ENCODE measurements around the gene OFD1. TPM values are rescaled to one million over a fixed set of nuclear protein-coding genes. Genes with fewer than 3 reads are reported as not detected.
"Not testable (repeated sequence)": the region's sequence is repeated elsewhere in the genome, so short reads cannot be mapped to it uniquely, and the experiment has no call there.

The OFD1 gene
- total RNA-seq, 1 experiment from 2014 or later, result 14.1 TPM

GRCh38 chrX:13697976-13698375, 36.6 kb upstream of the OFD1 start:
- DNase-seq (ENCODE audit: low read depth, low spot score), result no peak
- in situ Hi-C loops (cut with HindIII; ENCODE audit: low pct_unique_long_range_greater_than_20kb, low sequenced_read_pairs), result no loop called here

DNA sequence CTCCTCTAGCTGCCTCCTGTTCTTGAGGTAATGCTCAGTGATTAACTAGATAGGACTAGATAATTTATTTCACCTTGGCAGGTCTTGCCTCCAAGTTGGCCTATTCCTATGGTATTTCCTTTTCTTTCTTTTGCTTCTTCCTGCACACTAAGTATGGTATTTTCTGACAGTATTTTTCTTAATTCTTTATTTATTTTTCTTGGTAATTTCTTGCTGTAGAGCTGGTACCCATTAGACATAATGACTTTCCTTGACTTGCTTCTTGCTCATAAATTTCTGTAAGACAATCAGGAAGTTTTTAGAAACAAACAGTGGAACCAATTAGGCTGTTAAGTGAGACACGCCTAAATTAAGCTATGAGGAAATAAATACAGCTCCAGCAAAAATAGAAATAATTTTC, 36.1 kb upstream of the OFD1 start:
- no peak for DNase-seq (ENCODE audit: low read depth, low spot score)
- in situ Hi-C loops (cut with HindIII; ENCODE audit: low pct_unique_long_range_greater_than_20kb, low sequenced_read_pairs), result no loop called here

- DNase-seq (ENCODE audit: low read depth, low spot score), result no peak
- in situ Hi-C loops (cut with HindIII; ENCODE audit: low pct_unique_long_range_greater_than_20kb, low sequenced_read_pairs), result no loop called here
Measured at GRCh38 chrX:13699183-13699826, 35.2 kb upstream of the OFD1 start.

GRCh38 chrX:13700380-13700779, 34.2 kb upstream of the OFD1 start:
- DNase-seq (ENCODE audit: low read depth, low spot score), result no peak
- in situ Hi-C loops (cut with HindIII; ENCODE audit: low pct_unique_long_range_greater_than_20kb, low sequenced_read_pairs), result no loop called here

DNA sequence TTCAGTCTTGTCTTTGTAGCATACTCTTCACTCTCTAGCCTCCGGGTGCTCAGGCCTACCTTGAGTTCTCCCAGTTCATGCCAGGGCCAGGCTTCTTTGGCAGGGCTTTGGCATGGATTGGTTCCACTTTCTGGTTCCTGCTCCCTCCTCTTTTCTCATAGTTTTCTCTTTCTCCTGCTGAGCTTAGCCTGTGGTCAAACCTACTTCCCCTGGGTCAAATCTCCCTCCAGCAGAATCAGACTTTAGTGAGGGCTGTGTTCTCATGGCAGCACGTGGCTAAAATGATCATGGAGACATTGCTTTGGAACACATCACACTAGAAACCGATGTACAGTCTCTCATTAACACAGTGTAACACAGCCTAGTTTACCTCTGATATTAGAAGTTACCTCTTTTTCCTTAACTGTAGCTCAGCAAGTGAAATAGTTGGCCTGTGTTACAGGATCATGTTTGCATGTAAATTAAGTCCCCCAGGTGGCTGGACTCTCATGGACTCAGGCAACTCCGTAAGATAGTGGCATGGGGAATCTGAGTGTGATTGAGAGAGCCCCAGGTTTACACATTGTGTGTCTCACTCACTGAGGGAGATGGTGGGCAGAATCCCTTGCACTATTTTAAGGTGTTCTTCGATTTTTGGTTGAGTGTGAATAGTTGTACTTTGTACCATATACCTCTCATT, 32.3 kb upstream of the OFD1 start:
- no peak for DNase-seq (ENCODE audit: low read depth, low spot score)
- in situ Hi-C loops (cut with HindIII; ENCODE audit: low pct_unique_long_range_greater_than_20kb, low sequenced_read_pairs), result no loop called here

GRCh38 chrX:13703135-13703534, 31.4 kb upstream of the OFD1 start:
- no peak for DNase-seq (ENCODE audit: low read depth, low spot score)
- in situ Hi-C loops (cut with HindIII; ENCODE audit: low pct_unique_long_range_greater_than_20kb, low sequenced_read_pairs), result no loop called here

DNA sequence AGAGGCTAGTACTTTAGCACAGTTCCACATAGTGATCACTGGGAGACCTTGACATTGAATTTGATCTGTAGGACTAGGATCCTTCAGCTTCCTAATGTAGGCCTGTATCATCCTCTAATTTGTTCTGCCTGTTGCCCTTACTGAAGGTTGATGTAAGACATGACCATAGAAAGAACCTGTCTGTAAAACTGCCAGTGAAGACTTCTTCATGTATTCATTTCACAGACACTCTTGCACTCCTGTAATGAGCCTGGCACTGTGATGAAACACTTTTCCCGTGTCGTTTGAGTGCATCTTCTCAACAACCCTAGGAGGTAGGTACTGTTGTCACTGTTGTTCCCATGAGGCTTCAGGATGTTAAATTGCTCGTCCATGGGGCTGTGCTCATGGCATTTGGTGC, 31.0 kb upstream of the OFD1 start:
- no peak for DNase-seq (ENCODE audit: low read depth, low spot score)
- in situ Hi-C loops (cut with HindIII; ENCODE audit: low pct_unique_long_range_greater_than_20kb, low sequenced_read_pairs), result no loop called here

DNA sequence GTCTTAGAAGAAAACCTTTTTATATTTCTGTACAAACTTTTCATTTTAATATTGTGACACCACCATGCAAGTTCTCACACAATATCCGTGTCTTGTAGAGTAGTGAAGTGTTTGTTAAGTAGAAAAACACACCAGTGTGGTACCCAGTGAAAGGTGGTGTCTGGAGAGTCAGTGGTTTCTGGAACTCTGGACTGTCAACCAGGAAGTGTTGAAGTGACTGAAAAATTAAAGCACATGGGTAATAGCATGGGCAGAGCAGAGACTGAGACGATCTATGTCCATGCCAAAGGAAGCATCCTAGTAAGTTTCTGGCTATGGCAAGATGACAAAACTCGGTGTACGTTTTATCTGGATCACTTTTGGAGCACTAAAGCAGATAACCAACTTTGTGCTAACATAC, 23.4 kb upstream of the OFD1 start:
- in situ Hi-C loops (cut with HindIII; ENCODE audit: low pct_unique_long_range_greater_than_20kb, low sequenced_read_pairs), result no loop called here
- no peak for DNase-seq (ENCODE audit: low read depth, low spot score)

- in situ Hi-C loops (cut with HindIII; ENCODE audit: low pct_unique_long_range_greater_than_20kb, low sequenced_read_pairs), result no loop called here
- no peak for DNase-seq (ENCODE audit: low read depth, low spot score)
Measured at GRCh38 chrX:13716455-13716854, 18.1 kb upstream of the OFD1 start.

DNA sequence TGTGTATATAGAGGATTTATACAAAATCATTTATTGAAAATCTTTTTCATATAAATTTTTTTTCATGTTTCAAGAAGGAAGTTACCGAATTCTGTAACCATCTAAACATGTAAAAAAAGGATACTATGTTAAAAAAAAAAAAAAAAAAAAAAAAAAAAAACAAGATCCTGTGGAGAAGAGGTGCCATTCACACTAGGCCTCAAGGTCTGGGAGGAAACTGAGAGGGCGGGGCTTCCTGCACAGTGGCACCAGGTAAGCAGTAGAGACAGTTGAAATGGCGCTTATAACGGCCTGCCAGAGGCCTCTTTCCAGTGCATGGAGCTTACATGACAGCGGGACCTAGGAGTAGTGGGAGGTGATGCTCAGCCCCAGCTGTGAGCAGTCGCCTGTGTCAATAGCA, 17.6 kb upstream of the OFD1 start:
- no peak for DNase-seq (ENCODE audit: low read depth, low spot score)
- in situ Hi-C loops (cut with HindIII; ENCODE audit: low pct_unique_long_range_greater_than_20kb, low sequenced_read_pairs), result no loop called here

DNA sequence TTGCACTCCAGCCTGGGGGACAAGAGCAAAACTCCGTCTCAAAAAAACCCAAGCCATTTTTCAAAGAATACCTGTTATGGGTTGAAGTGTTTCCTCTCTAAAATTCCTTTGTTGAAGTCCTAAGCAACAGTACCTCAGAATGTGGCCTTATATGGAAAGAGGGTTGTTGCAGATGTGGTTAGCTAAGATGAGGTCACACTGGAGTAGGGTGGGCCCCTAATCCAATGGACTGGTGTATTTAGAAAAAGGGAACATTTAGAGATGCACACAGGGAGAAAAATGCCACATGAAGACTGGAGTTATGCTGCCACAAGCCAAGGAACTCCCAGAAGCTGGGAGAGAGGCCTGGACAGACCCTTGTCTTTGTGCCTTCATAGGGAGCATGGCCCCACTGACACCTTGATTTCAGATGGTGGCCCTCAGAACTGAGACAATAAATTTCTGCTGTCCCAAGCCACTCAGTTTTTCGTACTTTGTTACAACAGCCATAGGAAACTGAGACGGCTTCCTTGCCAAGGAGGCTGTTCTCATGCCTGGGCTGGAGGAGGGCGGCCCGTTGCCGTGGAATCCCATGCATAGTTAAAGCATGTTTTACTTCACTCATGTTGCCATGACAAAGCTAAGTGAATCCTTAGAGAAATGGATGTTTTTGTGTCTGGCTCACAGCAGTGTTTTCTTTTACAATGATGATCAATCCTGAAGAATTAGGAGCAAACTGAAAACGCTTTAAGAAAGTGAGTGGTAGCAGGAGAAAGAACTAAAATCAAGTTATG, 16.7 kb upstream of the OFD1 start:
- DNase-seq (ENCODE audit: low read depth, low spot score), result no peak
- in situ Hi-C loops (cut with HindIII; ENCODE audit: low pct_unique_long_range_greater_than_20kb, low sequenced_read_pairs), result no loop called here

- in situ Hi-C loops (cut with HindIII; ENCODE audit: low pct_unique_long_range_greater_than_20kb, low sequenced_read_pairs), result no loop called here
- DNase-seq (ENCODE audit: low read depth, low spot score), result no peak
Measured at GRCh38 chrX:13719192-13719856, 15.2 kb upstream of the OFD1 start.

DNA sequence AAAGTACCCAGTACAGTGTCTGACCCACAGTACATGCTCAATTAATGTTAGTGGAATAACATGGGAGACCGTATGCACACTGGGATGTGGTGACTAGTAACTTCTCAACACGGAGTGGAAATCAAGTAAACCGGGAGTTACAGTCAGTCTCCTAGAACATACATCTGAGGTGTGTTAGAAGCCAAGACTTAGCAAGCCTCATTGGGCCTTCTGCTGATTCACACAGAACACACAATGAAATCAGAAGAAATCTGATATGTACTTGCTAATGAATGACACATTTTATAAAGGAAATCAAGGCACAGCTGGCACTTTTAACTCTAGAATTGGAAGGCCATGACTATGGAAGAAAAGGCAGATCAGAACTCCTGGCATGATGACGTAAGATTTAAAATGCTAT, 13.2 kb upstream of the OFD1 start:
- DNase-seq (ENCODE audit: low read depth, low spot score), result no peak
- in situ Hi-C loops (cut with HindIII; ENCODE audit: low pct_unique_long_range_greater_than_20kb, low sequenced_read_pairs), result no loop called here

DNA sequence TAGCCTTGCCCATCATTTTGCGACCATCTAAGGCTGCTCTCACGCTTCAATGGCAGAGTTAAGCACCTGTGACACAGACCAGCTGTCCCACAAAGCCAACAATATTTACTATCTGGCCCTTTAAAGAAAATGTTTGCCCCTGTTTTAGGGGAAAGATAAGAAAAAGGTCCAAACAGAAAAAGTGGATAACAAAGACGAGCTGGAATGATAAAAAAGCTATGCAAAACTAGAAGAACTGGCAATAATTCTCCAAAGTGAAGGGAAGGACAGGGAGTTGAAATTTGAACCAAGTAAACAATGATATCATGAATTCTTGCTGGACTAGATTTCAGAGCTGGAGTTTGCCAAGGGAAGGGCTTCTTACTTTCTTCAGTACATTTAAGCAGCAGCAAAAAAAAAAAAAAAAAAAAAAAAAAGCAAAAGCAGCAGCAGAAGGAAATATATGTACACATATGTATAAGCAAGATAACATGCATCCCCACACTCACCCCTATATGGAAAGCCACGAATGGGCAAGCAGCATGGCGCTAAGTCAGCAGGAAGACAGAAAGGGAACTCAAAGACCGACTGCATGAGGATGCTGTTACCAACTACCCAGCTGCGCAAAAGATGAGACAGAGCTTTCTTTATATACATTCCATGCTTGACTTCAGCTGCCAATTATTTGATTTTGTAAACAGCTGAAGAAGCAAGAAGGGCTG, 12.6 kb upstream of the OFD1 start:
- DNase-seq (ENCODE audit: low read depth, low spot score), result no peak
- in situ Hi-C loops (cut with HindIII; ENCODE audit: low pct_unique_long_range_greater_than_20kb, low sequenced_read_pairs), result no loop called here

DNA sequence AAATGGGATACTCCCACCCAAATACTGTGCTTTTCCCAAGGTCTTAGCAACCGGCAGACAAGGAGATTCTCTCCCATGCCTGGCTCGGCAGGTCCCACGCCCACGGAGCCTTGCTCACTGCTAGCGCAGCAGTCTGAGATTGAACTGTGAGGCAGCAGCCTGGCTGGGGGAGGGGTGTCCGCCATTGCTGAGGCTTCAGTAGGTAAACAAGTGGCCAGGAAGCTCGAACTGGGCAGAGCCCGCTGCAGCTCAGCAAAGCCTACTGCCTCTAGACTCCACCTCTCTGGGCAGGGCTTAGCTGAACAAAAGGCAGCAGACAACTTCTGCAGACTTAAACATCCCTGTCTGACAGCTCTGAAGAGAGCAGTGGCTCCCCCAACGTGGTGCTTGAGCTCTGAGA, 9.7 kb upstream of the OFD1 start:
- in situ Hi-C loops (cut with HindIII; ENCODE audit: low pct_unique_long_range_greater_than_20kb, low sequenced_read_pairs), result not testable (repeated sequence)

GRCh38 chrX:13726583-13726982, 8.0 kb upstream of the OFD1 start:
- DNase-seq (ENCODE audit: low read depth, low spot score); in situ Hi-C loops (cut with HindIII; ENCODE audit: low pct_unique_long_range_greater_than_20kb, low sequenced_read_pairs): not testable (repeated sequence)

More for the DNA sequence above, 9.7 kb upstream of the OFD1 start:
- not testable (repeated sequence) for DNase-seq (ENCODE audit: low read depth, low spot score)

DNA sequence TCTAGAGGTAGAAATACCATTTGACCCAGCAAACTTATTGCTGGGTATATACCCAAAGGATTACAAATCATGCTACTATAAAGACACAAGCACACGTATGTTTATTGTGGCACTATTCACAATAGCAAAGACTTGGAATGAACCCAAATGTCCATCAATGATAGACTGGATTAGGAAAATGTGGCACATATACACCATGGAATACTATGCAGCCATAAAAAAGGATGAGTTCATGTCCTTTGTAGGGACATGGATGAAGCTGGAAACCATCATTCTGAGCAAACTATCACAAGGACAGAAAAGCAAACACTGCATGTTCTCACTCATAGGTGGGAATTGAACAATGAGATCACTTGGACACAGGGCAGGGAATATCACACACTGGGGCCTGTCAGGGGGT, 4.0 kb upstream of the OFD1 start:
- DNase-seq (ENCODE audit: low read depth, low spot score); in situ Hi-C loops (cut with HindIII; ENCODE audit: low pct_unique_long_range_greater_than_20kb, low sequenced_read_pairs): not testable (repeated sequence)
